Fibroblast of pulmonary artery (primary cell): ENCODE measurements around the gene SH3GL2.
A peak's percentile ranks its signal among the peaks of the same experiment; 100 is the strongest.

Source experiments
- DNase-seq: peaks from one replicate; pipeline ENCODE4 v3.0.0-alpha.2; 2010; ENCODE audit warnings: low read depth
- H3K4me3 ChIP-seq: replicated peaks from 2 replicates; pipeline ENCODE4 v1.5.1; 2011; ENCODE audit warnings: low read depth, mild to moderate bottlenecking, control low read depth, low read length, moderate library complexity
- CTCF ChIP-seq: IDR thresholded peaks from 2 replicates; pipeline ENCODE4 v1.5.1; 2011; ENCODE audit warnings: mild to moderate bottlenecking, control low read depth, low read length, inconsistent platforms; ENCODE audit errors: missing control alignments

The SH3GL2 gene

DNA sequence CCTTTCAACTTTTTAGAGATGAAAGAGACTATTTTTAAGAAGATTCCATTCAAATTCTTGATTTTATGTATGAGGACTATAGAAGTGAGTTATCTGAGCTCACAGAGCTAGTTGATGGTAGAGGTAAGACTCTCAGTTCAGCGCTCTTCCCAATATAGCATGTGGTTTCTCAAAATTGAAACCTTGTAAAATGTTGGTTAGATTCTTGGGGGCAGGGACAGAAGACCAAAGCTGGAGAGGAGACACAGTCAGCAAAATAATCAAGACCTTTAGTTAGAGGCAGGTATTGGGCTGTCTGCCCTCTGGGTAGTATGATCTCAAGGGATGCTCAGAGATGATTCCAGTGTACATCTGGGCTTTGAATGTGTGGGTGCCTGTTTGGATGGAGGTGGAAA is 246.4 kb downstream of the SH3GL2 start:
- no peak for TF ChIP-seq CTCF
- H3K4me3 ChIP-seq: no peak overlapping the region
- DNase-seq: no peak

DNA sequence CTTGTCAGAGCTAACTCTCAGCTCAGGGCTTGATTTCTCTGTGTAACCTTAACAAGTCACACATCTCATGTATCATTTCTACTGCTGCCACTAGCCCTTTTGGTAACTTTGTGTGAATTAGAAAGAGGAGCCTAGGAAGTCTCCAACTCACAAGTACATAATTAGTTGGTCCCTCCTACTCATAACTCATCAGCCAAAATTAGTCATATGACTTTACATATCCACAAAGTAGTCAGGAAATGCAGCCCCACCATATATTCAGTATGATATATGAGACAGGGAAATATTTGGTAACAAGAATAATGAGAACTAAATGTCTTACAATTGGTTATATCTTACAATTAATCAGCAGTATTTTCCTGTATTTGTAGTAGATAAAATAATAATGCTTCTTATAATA is 250.2 kb downstream of the SH3GL2 start:
- no peak for DNase-seq
- H3K4me3 ChIP-seq: no peak overlapping the region
- no peak for TF ChIP-seq CTCF

DNA sequence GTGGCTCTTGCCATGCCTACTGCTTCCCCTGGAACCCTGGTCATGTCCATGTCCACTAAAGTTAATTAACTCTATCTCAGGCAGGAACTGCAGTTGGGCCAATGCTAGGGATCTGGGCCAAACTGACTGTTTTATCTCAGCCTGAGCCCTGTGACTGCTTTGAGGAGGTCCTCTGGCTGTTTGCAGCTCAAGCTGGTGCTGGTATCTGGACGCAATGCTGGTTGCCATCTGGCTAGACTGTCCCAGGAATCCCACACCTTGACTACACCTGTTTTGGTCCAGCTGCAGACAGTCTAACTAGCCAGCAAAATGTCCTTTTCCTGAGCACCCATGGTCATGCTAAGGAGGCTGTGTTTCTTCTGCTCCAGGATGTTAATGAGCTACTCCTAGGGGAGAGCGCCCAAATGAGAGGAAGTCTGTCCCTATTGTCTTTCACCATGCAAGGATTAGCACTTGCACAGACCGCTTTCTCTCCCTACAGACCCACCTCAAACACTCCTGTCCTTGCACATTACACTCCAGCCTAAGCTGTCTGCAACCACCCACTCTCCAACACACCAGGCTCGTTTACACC is 251.0 kb downstream of the SH3GL2 start:
- no peak for DNase-seq
- no peak overlapping the region for H3K4me3 ChIP-seq
- TF ChIP-seq CTCF: no peak

DNA sequence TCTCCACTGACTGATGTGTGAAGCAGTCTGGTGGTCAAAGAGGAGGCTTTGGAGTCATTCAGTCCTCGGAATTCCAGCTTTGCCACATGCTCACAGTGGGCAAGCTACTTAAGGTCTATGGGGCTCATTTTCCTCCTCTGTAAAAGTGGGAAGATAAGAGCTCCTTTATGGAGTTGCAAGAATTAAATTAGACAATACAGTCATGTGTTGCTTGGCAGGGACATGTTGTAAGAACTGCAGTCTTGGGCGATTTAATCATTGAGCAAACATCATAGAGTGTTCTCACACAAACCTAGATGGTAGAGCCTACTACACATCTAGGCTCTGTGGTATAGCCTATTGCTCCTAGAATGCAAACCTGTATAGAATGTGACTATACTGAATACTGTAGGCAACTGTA is 253.9 kb downstream of the SH3GL2 start:
- no peak for TF ChIP-seq CTCF
- H3K4me3 ChIP-seq: no peak overlapping the region
- DNase-seq: peak; percentile 44

DNA sequence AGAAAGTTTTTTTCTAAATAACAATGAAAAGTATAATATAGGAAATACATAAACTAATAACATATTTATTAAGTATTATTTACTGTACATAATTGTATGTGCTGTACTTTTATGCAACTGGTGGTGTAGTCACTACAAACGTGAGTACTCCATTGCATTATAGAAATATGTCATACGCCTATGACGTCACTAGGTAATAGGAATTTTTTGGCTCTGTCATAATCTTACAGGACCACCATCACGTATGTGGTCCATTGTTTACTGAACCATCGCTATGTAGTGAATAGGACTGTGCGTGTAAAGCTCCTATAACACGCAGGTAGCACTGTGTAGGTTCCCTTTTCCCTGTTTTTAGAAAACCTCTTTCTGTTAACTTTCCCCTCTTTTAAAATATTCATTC is 255.0 kb downstream of the SH3GL2 start:
- no peak for DNase-seq
- TF ChIP-seq CTCF: no peak

GRCh38 chr9:17837965-17838364 is 259.1 kb downstream of the SH3GL2 start:
- peak; percentile 20 for DNase-seq
- TF ChIP-seq CTCF: peak; percentile 14
- H3K4me3 ChIP-seq: no peak overlapping the region

More for the DNA sequence above, 255.0 kb downstream of the SH3GL2 start:
- H3K4me3 ChIP-seq: no peak overlapping the region

DNA sequence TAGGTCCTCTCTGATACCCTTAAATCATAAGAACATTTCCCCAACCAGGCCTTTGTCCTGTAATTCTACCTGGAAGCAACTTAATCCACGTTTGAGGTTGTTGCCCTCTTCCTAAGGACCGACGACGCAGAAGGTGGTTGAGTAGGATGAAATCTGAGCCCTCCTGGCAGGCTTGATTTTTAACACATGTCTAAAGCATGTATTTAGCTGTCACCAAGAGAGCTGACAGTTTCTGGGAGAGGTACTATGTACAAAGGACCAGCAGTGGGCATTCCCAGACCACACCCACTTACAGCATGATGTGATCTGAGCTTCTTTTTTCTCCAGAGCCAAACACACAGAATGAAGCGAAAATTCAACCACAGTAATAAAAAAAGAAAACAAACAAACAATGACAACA is 260.9 kb downstream of the SH3GL2 start:
- no peak for DNase-seq
- TF ChIP-seq CTCF: no peak
- H3K4me3 ChIP-seq: no peak overlapping the region
